Breast epithelium (tissue), 3 donors: ENCODE data around the gene OPN1MW2.
"Not testable (repeated sequence)": the region's sequence is repeated elsewhere in the genome, so short reads cannot be mapped to it uniquely, and the experiment has no call there.

Experiments
- POLR2A ChIP-seq: fragments of 450-650 bp; IDR thresholded peaks from one replicate; pipeline ENCODE4 v1.6.1; 2016; ENCODE audit warnings: antibody characterized with exemption, mild to moderate bottlenecking, moderate library complexity
- POLR2AphosphoS5 ChIP-seq, 3 donors: sonication (generic); formaldehyde crosslinking; IDR thresholded peaks; one replicate each; pipeline ENCODE4 v1.6.1; 2017; ENCODE audit warnings: antibody characterized with exemption in 3 of 3
- TF ChIP-seq, protein P1 (sequence below), 3 donors: fragments of 450-650 bp; IDR thresholded peaks; one replicate each; pipeline ENCODE4 v1.5.1; 2016 to 2017; ENCODE audit warnings: antibody characterized with exemption in 3 of 3, mild to moderate bottlenecking in 3 of 3, moderate library complexity in 3 of 3

DNA sequence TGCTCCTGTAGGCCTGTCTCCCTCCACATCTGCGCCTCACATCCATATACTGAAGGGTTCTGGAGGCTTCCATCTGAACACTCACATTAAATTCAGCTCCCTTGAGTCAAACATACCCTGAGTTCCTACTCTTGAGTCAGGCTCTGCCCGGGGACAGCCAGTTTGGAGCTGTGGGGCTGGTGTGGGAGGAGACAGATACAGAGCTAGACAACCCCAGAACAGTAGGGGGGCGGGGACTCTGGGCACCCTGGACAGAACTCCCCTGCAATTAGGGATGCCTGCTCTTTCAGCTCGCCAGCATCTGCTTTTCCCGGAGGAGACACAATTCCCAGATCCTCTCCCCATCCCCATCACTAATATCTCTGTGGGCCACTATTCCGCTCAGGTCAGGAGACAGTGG lies 5.7 kb downstream of the OPN1MW2 start:
- TF ChIP-seq, protein P1, sequence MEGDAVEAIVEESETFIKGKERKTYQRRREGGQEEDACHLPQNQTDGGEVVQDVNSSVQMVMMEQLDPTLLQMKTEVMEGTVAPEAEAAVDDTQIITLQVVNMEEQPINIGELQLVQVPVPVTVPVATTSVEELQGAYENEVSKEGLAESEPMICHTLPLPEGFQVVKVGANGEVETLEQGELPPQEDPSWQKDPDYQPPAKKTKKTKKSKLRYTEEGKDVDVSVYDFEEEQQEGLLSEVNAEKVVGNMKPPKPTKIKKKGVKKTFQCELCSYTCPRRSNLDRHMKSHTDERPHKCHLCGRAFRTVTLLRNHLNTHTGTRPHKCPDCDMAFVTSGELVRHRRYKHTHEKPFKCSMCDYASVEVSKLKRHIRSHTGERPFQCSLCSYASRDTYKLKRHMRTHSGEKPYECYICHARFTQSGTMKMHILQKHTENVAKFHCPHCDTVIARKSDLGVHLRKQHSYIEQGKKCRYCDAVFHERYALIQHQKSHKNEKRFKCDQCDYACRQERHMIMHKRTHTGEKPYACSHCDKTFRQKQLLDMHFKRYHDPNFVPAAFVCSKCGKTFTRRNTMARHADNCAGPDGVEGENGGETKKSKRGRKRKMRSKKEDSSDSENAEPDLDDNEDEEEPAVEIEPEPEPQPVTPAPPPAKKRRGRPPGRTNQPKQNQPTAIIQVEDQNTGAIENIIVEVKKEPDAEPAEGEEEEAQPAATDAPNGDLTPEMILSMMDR (IDR thresholded peaks at IDR 0.05) = not testable (repeated sequence)
- TF ChIP-seq POLR2AphosphoS5 (IDR thresholded peaks at IDR 0.05); POLR2A: not testable (repeated sequence)
